ENCODE measurements around the gene DDX25. TPM values are rescaled to one million over a fixed set of nuclear protein-coding genes. Genes with fewer than 3 reads are reported as not detected.

Gene DDX25
- total and polyA plus RNA-seq, 5 donors, result 0.05 TPM; not detected in 4

DNA sequence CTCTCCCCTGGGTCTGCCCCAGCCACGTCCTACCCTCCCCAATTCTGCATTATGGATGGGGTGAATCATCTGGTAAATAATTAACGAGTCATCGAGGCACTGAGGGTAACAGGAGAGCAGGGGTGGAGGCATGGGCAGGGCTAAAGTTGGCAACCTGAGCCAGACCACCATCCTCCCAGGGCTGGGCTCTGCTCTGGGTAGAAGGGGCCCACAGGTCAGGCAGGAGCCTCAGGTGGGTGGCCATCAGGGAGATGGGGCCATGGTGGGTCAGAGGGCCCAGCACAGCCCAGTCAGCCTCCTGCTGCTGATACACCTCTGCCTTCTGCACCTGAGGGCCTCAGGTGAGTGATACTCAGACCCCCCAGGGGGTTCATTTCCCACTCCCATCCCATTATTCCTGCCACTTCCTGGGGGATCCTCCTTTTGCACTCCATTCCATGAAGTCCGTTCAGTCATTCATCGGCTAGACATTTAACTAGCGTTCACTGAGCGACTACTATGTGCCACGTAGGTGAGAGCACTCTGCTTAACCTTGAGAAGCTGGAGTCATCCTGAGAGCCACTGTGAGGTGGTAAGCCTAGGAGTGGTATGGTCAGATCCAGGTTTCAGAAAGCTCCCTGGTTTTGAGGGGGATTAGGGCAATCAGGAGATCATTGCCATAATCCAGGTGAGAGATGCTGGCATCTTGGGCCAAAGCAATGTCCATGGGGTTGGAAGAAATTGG lies 41.7 kb downstream of the DDX25 start, which contains the start of gene VSIG10L2:
TSS of gene VSIG10L2 (plus strand) at position 248 of the 724 bp plus-strand sequence. CDS start at position 260, 12 bp downstream.
- Histone ChIP-seq H3K9me3 (ENCODE audit: control insufficient read depth, low read length) (no peaks in the 10 kb centered on the region), H3K27ac (ENCODE audit: low read length) (no peak within 1 kb of the TSS), H3K4me1 (ENCODE audit: control insufficient read depth, insufficient read depth, low read length) (peaks cover 1% of the 10 kb centered on the region), H3K4me3 (ENCODE audit: low read length) (no peak within 1 kb of the TSS), H3K27me3 (ENCODE audit: control insufficient read depth, insufficient read depth) (no peaks in the 10 kb centered on the region)
- DNase-seq (no peak), ATAC-seq (no peak)
- intact Hi-C loops (cut with DNase I), result loop anchor here in 2 of 4 donors (10.0 kb wide), 2 partner anchors 89 to 239 kb away; no protein-coding TSS in a partner anchor
- 87% methylated on average over 8 of the region's 8 CpGs for WGBS

DNA sequence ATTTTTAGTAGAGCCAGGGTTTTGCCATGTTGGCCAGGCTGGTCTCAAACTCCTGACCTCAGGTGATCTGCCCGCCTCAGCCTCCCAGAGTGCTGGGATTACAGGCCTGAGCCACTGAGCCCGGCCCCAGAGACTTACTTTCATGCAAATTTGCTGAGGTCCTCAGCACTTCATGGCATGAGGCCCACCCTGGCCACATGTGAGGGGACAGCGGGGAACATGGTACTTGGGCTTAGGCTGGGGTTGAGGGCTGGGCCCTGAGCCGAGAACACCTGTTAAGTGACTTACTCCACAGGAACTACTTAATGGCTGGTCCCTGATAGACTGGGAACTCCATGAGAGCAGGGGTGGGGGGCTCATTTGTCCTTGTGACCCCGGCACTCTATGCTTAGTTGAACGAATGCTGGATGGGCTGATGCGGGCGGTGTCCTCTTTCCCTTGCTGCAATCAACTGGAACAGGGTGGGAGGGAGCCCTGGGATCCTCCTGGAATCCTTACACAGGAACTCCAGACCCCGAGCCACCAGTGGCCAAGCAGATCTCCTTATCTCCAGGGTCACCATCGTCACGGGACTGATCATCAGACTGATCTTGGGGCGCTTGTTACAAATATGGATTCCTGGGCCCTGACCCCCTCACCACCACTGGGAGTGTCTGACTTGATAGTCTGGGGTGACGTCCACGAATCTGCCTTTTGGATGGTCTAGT lies 42.6 kb downstream of the DDX25 start:
- 93% methylated on average over 14 of the region's 14 CpGs for WGBS
- no peaks in the 10 kb centered on the region for H3K9me3 ChIP-seq (ENCODE audit: control insufficient read depth, low read length)
- H3K27me3 ChIP-seq (ENCODE audit: control insufficient read depth, insufficient read depth), result no peaks in the 10 kb centered on the region
- peaks cover 6% of the 10 kb centered on the region for H3K4me1 ChIP-seq (ENCODE audit: control insufficient read depth, insufficient read depth, low read length)
- DNase-seq (peak in 1 of 3 donors; percentile 37), ATAC-seq (no peak)
- intact Hi-C loops (cut with DNase I), result loop anchor here in 2 of 4 donors (10.0 kb wide), 2 partner anchors 88 to 238 kb away; no protein-coding TSS in a partner anchor
- H3K27ac ChIP-seq (ENCODE audit: low read length), result no peak overlapping the region
- no peak overlapping the region for H3K4me3 ChIP-seq (ENCODE audit: low read length)

DNA sequence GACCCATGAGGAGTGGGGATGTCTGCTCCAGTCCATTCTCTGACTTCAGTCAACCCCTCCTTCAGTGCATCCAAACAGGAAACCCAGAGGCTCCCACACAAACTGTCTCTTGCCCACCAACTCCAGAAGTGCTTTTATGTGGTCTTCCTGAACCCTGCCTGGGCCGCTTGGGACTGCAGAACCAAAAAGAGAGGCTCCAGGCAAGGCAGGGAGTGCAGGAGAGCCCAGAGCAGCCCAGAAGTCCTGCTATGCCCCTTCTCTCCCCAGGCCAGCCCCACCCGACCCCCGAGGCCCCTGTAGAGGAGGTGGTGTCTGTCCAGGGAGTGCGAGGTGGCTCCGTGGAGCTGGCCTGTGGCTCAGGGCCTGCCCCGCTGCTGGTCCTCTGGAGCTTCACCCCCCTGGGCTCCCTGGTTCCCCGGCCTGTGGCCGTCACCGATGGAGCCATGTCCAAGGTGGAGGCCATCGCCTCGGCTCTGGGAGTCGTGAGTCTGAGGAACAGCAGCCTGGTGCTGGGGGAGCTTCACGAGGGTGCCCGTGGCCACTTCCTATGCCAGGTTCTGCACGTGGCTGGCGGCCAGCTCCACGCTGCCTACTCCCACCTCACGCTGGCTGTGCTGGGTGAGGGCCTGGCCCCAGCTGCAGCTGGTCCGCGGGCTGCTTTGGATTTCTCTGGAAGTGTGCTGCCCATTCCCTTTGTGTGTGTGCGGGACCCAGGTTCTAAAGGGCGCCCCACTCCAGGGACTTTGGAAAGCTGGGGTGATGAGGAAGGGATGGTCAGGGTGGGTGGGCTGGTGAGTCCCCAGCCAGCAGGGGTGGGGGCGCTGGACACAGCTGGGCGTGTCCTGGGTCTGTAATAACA lies 43.3 kb downstream of the DDX25 start:
- WGBS, result 91% methylated on average over 24 of the region's 24 CpGs
- intact Hi-C loops (cut with DNase I), result loop anchor here in 2 of 4 donors (10.0 kb wide), 2 partner anchors 87 to 237 kb away; no protein-coding TSS in a partner anchor
- H3K27ac ChIP-seq (ENCODE audit: low read length), result no peak overlapping the region

GRCh38 chr11:125948278-125949051 lies 44.2 kb downstream of the DDX25 start:
- 88% methylated on average over 23 of the region's 23 CpGs for WGBS
- Histone ChIP-seq H3K4me3 (ENCODE audit: low read length) (no peak overlapping the region), H3K27me3 (ENCODE audit: control insufficient read depth, insufficient read depth) (no peaks in the 10 kb centered on the region), H3K4me1 (ENCODE audit: control insufficient read depth, insufficient read depth, low read length) (peaks cover 6% of the 10 kb centered on the region), H3K9me3 (ENCODE audit: control insufficient read depth, low read length) (no peaks in the 10 kb centered on the region), H3K27ac (ENCODE audit: low read length) (no peak overlapping the region)
- intact Hi-C loops (cut with DNase I), result loop anchor here in 2 of 4 donors (10.0 kb wide), 2 partner anchors 86 to 236 kb away; no protein-coding TSS in a partner anchor
- no peak for ATAC-seq
- DNase-seq, result no peak

More for the DNA sequence above, 43.3 kb downstream of the DDX25 start:
- no peak overlapping the region for H3K4me3 ChIP-seq (ENCODE audit: low read length)
- peaks cover 6% of the 10 kb centered on the region for H3K4me1 ChIP-seq (ENCODE audit: control insufficient read depth, insufficient read depth, low read length)
- ATAC-seq (no peak), DNase-seq (no peak)
- H3K27me3 ChIP-seq (ENCODE audit: control insufficient read depth, insufficient read depth), result no peaks in the 10 kb centered on the region
- no peaks in the 10 kb centered on the region for H3K9me3 ChIP-seq (ENCODE audit: control insufficient read depth, low read length)

- WGBS, result 92% methylated on average over 22 of the region's 22 CpGs
- intact Hi-C loops (cut with DNase I), result loop anchor here in 2 of 4 donors (10.0 kb wide), 2 partner anchors 85 to 235 kb away; no protein-coding TSS in a partner anchor
- Histone ChIP-seq H3K27me3 (ENCODE audit: control insufficient read depth, insufficient read depth) (no peaks in the 10 kb centered on the region), H3K27ac (ENCODE audit: low read length) (no peak overlapping the region), H3K4me1 (ENCODE audit: control insufficient read depth, insufficient read depth, low read length) (peaks cover 6% of the 10 kb centered on the region), H3K9me3 (ENCODE audit: control insufficient read depth, low read length) (no peaks in the 10 kb centered on the region), H3K4me3 (ENCODE audit: low read length) (no peak overlapping the region)
- DNase-seq (no peak), ATAC-seq (no peak)
These were observed 45.2 kb downstream of the DDX25 start for GRCh38 chr11:125949271-125950177.

GRCh38 chr11:125950178-125950490 lies 45.8 kb downstream of the DDX25 start:
- H3K9me3 ChIP-seq (ENCODE audit: control insufficient read depth, low read length), result no peaks in the 10 kb centered on the region
- intact Hi-C loops (cut with DNase I), result no loop called here
- 94% methylated on average over 11 of the region's 11 CpGs for WGBS
- DNase-seq (no peak), ATAC-seq (no peak)
- H3K27ac ChIP-seq (ENCODE audit: low read length), result no peak overlapping the region
- no peak overlapping the region for H3K4me3 ChIP-seq (ENCODE audit: low read length)
- peaks cover 6% of the 10 kb centered on the region for H3K4me1 ChIP-seq (ENCODE audit: control insufficient read depth, insufficient read depth, low read length)
- no peaks in the 10 kb centered on the region for H3K27me3 ChIP-seq (ENCODE audit: control insufficient read depth, insufficient read depth)

DNA sequence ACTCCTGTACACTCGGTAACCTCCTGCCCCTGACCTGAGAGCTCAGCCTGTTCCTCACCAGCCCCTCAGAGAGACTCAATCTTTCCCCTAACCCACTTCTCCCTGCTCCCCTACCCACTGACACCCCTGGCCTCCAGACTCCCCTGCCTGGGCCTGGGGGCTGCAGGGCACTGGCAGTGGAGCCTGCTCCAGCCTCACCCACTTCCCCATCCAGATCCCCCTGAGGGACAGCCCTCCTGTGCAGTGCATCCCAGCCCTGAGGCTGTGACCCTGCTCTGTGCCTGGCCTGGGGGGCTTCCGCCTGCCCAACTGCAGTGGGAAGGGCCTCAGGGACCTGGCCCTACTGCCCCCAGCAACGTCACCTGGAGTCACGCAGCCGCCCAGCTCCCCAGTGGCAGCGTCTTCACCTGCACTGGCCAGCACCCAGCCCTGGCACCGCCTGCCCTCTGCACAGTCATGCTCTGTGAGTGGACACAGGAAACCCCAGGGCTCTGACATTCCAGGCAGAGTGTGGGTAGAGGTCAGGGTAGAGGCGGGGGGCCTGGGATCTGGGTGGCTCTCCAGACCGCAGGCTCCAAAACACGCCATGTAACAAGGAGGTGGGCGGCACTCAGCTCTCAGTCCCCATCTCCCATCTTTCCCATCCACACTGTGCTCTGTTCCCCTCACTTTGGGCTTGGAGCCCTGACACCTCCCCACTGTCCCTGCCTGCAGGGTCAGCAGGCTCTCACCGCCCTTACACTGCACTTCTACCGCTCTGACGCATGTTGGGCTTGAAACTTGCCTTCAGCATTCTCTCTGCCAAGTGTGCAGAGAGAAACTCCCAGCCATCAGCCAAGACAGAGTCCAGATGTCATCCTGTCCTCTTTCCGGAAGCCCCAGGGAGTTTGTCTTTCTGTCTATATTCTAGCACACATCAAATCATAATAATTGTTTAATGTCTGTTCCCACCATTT lies 46.7 kb downstream of the DDX25 start:
- peaks cover 6% of the 10 kb centered on the region for H3K4me1 ChIP-seq (ENCODE audit: control insufficient read depth, insufficient read depth, low read length)
- intact Hi-C loops (cut with DNase I), result no loop called here
- no peaks in the 10 kb centered on the region for H3K27me3 ChIP-seq (ENCODE audit: control insufficient read depth, insufficient read depth)
- H3K9me3 ChIP-seq (ENCODE audit: control insufficient read depth, low read length), result no peaks in the 10 kb centered on the region
- 58% methylated on average over 15 of the region's 15 CpGs for WGBS
- DNase-seq, result peak; percentile 81 to 91 (median 90)
- peak; percentile 91 to 92 for ATAC-seq
- H3K27ac ChIP-seq (ENCODE audit: low read length), result no peak overlapping the region
- H3K4me3 ChIP-seq (ENCODE audit: low read length), result no peak overlapping the region

- intact Hi-C loops (cut with DNase I), result no loop called here
- H3K27ac ChIP-seq (ENCODE audit: low read length), result no peak overlapping the region
These were observed 47.4 kb downstream of the DDX25 start for GRCh38 chr11:125951731-125952130.

DNA sequence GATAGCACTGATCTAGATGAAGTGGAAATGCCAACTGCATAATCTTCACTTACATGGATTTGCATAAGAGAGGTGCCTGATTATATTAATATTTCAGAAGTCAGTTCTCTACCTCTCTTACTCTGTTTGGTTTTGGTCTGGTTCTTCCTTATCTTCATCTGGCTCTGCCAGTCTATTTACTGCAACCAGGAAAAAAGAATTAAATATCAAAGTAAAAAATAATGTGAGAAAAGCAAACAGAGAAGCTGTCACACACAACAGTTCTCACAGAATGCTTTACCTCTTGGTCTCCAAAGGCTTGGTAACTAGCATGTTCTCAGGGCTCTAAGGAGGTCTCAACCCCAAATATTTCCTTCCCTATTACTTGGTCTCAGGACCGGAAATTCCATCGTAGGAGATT lies 48.3 kb downstream of the DDX25 start:
- no peak overlapping the region for H3K4me3 ChIP-seq (ENCODE audit: low read length)
- intact Hi-C loops (cut with DNase I), result no loop called here
- H3K27me3 ChIP-seq (ENCODE audit: control insufficient read depth, insufficient read depth), result no peaks in the 10 kb centered on the region
- H3K4me1 ChIP-seq (ENCODE audit: control insufficient read depth, insufficient read depth, low read length), result peaks cover 6% of the 10 kb centered on the region
- DNase-seq (no peak), ATAC-seq (no peak)
- no peaks in the 10 kb centered on the region for H3K9me3 ChIP-seq (ENCODE audit: control insufficient read depth, low read length)
- 78% methylated on average over 2 of the region's 2 CpGs for WGBS
- H3K27ac ChIP-seq (ENCODE audit: low read length), result no peak overlapping the region

More at GRCh38 chr11:125951731-125952130, 47.4 kb downstream of the DDX25 start:
- H3K4me1 ChIP-seq (ENCODE audit: control insufficient read depth, insufficient read depth, low read length), result peaks cover 6% of the 10 kb centered on the region
- H3K4me3 ChIP-seq (ENCODE audit: low read length), result no peak overlapping the region
- WGBS, result 55% methylated on average over 11 of the region's 11 CpGs
- no peaks in the 10 kb centered on the region for H3K27me3 ChIP-seq (ENCODE audit: control insufficient read depth, insufficient read depth)
- H3K9me3 ChIP-seq (ENCODE audit: control insufficient read depth, low read length), result no peaks in the 10 kb centered on the region
- peak in 2 of 3 donors; percentile 68 to 72 for DNase-seq
- peak; percentile 7 to 20 for ATAC-seq

All from right cardiac atrium (tissue), 5 donors.